Testis (tissue), 2 donors: ENCODE data around the gene GRID1.

Experiments
- POLR2A ChIP-seq: fragments of 450-650 bp; IDR thresholded peaks from one replicate; pipeline ENCODE4 v1.6.1; 2017; ENCODE audit warnings: antibody characterized with exemption, mild to moderate bottlenecking, moderate library complexity
- TF ChIP-seq, protein P1 (sequence below), 3 experiments: fragments of 450-650 bp in 2 of 3; fragments of 200-600 bp in 1 of 3; sonication (generic) in 1 of 3; IDR thresholded peaks; one replicate each; pipeline ENCODE4 v1.5.1; 2016 to 2019; ENCODE audit warnings: antibody characterized with exemption in 3 of 3, mild to moderate bottlenecking in 2 of 3, moderate library complexity in 1 of 3

- TF ChIP-seq, protein P1, sequence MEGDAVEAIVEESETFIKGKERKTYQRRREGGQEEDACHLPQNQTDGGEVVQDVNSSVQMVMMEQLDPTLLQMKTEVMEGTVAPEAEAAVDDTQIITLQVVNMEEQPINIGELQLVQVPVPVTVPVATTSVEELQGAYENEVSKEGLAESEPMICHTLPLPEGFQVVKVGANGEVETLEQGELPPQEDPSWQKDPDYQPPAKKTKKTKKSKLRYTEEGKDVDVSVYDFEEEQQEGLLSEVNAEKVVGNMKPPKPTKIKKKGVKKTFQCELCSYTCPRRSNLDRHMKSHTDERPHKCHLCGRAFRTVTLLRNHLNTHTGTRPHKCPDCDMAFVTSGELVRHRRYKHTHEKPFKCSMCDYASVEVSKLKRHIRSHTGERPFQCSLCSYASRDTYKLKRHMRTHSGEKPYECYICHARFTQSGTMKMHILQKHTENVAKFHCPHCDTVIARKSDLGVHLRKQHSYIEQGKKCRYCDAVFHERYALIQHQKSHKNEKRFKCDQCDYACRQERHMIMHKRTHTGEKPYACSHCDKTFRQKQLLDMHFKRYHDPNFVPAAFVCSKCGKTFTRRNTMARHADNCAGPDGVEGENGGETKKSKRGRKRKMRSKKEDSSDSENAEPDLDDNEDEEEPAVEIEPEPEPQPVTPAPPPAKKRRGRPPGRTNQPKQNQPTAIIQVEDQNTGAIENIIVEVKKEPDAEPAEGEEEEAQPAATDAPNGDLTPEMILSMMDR (IDR thresholded peaks at IDR 0.05) = no peak
- no peak for TF ChIP-seq POLR2A
These were observed 73.2 kb downstream of the GRID1 start for GRCh38 chr10:86293396-86293791.
